ENCODE results near the gene KIFC3.
A peak's percentile ranks its signal among the peaks of the same experiment; 100 is the strongest.
"Not testable (repeated sequence)": the region's sequence is repeated elsewhere in the genome, so short reads cannot be mapped to it uniquely, and the experiment has no call there.

Gene KIFC3

DNA sequence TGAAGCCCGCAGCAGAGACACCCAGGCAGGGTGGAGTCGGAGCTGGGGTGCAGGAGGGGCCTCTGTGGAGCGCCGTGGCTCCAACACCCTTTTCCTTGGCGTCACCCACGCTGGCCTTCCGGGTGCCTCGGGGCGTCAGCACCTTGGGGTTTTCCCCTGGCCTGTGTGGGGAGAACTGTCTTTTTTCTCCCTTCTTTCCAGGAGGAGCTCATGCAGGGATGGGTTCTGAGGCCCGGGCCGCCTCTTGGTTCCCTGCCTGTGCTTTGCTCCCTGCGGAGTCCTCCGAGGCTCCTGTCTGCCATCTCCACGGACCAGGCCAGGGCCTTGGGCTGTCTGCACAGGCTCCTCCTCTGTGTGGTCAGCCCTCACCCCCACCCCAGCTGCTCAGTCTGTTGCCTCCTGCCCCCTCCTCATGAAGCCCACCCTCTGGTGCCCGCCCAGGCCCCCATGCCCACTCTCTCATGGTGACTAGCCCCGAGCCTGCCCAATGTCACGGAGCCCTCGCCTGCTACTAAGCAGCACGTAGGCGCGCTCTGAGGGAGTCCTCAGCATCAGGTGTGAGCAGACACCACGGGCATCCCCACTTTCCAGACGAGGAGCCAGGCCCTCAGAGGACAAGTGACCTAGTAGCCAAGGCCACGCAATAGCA is 61.7 kb downstream of the KIFC3 start:
- no peak for DNase-seq (ENCODE audit: low spot score)

DNA sequence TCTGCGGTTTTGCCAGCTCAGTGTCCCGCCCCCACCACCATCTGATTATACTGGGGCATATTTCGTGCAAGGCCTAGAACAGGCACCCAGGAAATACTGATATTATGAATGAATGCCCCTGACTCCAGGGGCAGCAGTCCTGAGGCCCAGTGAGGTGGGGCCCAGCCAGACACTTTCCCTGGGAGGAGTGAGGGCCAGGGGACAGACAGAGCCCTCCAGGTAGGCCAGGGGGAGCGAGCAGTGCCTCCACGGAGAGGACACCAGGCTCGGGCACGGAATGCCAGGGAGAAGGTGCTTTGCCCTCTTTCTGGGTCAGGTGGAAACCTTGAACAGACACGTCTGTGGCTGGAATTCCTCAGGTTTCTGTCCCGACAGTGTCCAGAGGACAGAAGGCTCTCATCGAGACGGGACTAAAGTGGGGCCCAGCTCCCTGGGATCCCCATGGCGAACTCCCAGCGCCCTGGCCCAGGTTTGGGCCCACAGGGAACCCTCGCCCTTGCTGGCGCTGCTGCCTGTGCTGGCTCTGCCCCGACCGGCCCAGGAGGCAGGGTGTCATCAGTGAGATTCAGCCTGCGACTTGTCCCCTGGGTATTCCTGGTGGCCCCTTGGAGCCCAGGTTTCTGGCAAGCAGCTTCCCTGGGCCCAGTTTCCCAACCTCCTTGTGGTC is 62.4 kb downstream of the KIFC3 start:
- DNase-seq (ENCODE audit: low spot score): no peak

DNA sequence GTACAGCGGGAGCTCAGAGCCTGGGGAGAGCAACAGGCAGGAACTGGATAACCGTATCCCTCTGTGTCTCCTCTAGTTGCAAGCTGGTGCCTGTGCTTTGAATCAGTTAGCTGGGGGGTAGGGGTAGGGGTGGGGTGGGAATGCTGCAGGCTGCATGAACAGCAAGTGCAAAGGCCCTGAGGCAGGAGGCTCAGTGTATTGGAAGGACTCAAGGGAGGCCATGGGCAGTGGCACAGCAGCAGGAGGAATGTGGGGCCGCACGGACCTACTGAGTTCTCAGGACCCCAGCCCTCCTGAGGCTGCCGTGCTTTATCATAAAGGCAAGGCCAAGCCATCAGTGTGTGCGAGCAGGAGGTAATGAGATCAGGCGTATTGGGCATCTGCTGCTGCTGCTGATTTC is 63.4 kb downstream of the KIFC3 start:
- DNase-seq (ENCODE audit: low spot score): no peak

DNA sequence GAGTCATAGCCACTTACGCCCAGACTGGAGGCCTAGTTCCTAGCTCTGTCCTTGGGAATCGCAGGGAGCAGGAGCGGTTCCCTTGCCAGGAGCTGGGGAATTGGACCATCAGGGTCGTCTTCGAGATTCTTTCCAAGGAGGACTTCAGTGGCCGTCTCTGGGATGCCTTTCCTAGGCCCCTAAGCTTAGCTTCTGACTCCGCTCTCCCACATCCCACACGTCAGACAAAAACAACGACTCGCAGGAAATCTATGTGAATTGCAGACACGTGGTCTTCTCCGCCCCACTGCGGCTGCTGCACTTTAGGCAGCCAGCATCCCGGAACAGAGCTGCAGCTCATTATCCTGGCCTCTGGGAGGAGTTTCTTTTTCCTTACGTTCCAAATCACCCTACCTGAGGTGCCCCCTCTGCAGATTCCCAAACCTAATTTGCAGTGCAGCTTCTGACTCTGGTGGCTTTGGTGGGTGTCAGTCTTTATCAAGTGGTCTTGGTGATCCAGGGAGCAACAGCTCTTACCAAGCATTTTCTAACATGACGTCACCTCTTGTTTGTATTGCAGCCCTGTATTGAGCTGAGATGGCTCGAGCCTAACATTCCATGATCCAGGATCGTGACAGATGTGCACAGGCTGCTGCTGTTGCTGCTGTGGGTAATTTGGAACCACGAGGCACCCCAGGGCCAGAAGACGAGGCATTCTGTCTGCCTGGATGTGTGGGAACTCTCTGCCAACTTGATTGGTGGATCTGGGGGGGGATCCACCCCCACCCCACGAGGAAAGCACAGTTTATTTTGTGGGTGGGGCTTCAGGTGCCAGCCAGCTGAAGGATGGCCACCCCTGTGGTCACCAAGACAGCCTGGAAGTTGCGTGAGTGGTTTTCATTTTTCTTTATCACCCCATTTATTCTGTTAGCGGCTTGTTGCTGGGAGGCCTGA is 65.6 kb downstream of the KIFC3 start:
- DNase-seq (ENCODE audit: low spot score): peak; percentile 47

DNA sequence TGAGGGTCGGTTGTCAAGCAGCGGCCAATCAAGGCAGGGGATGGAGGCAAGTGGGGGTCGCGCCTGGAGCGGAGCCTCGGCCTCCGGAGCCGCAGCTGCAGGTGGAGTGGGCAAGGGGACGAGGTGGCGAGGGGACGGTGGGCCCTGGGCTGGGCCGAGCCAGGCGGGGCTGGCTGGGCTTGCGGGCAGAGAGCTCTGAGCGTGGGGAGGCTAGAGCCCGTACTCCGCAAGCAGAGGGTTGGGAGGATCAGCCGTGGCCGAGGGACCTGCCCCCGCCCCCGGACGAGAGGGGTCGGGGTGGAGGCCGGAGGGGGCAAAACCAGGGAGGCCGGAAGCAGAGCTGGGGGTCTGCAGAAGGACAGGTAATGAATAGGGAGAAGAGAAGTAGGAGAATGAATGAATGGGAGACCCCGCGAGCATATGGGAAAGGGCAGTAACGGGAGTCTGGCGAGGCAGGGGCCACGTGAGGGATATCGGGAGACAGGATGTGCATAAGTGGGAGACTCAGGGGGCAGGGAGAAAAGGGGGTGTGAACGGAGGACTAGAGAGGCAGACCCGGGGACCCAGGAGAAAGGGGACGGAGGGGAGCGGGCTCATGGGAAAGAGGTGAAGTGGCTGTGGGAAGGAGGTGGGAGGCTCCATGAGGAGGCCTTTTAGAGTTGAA is 66.4 kb downstream of the KIFC3 start, which contains the start of gene KATNB1:
TSS of gene KATNB1 (plus strand) at position 16 of the 664 bp plus-strand sequence. CDS start 1,474 bp downstream, outside the sequence.
- DNase-seq (ENCODE audit: low spot score): peak; percentile 39

DNA sequence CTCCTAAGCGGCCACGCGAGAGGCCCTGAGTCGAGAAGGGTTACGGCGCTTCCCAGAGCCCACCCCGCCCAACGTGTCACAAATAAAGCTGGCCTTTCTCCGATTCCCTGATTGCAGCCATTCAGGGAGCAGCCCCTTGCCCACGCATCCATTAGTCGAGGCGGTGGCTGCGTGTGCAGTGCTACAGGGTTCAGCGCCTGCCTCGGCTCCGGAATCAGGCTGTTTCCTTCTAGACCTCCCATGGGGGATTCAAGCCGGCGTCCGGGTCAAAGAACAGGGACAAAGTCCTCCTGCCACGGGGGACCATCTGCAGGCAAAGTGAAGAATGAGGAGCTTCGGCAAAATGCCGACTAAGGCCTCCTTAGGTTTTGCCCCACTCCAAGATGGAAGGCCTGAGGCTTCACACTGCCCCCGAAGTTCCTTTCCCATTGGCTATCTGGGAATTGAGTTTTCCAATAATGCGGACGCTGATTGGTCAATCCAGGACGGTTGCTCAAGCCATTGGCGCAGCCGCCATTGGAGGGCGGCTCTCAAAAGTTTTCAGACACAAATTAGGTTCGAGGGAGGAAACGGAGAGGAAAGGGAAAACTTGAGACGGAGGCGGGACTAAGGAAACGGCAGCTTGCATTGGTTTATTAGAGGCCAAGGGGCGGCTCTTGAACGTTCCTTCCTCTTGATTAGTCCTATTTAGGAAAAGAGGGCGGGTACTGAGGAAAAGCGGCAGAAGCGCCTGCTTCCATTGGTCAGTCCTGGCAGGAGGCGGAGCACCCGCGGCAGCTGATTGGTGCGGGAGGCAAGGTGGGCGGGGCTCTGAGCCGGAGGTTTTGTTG is 67.2 kb downstream of the KIFC3 start:
- peak; percentile 100 for DNase-seq (ENCODE audit: low spot score)

DNA sequence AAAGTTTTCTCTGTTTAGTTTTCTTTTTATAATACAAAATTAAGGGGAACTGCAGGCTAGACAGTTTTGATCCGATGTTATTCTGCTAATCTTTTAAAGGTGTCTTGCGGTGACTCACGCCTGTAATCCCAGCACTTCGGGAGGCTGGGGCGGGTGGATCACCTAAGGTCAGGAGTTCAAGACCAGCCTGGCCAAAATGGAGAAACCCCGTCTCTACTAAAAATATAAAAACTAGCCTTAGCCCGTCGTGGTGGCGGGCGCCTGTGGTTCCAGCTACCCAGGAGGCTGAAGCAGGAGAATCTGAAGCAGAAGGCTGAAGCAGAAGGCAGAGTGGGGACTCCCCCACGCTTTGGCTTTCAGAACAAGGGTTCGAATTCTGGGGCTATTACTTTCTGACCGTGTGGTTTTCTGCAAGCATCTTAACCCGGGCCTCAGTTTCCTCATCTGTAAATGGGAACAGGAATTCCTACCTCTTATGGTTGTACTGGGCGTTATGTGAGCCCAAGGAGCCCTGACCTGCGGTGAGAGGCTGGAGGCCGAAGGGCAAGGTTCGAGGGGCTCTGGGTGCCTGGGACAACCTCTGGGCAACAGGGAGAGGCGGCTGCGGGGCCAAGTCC is 67.9 kb downstream of the KIFC3 start:
- DNase-seq (ENCODE audit: low spot score): no peak

DNA sequence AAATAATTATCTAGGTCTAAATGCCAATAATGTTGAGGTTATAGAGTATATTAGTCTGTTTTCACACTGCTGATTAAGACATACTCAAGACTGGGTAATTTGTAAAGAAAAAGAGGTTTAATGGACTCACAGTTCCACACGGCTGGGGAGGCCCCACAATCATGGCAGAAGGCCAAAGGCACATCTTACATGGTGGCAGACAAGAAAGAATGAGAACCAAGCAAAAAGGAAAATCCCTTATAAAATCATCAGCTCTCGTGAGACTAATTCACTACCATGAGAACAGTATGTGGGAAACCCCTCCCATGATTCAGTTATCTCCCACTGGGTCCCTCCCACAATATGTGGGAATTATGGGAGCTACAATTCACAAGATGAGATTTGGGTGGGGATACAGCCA is 69.6 kb downstream of the KIFC3 start:
- no peak for DNase-seq (ENCODE audit: low spot score)

DNA sequence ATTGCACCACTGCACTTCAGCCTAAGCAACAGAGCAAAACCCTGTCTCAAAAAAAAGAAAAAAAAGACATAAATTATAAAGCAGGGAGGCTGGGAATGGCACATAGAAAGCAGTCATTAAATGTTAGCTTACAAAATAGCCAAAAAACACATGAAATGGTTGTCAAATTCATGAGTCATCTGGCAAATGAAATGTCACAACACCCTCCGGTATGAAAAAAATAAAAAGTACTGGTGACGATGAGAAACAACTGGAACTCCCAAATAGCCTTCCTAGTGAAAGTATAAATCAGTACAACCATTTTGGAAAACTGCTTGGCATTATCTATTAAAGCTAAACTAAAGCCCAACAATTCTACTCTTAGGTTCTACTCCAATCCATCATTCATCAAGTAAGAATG is 70.3 kb downstream of the KIFC3 start:
- DNase-seq (ENCODE audit: low spot score): no peak

DNA sequence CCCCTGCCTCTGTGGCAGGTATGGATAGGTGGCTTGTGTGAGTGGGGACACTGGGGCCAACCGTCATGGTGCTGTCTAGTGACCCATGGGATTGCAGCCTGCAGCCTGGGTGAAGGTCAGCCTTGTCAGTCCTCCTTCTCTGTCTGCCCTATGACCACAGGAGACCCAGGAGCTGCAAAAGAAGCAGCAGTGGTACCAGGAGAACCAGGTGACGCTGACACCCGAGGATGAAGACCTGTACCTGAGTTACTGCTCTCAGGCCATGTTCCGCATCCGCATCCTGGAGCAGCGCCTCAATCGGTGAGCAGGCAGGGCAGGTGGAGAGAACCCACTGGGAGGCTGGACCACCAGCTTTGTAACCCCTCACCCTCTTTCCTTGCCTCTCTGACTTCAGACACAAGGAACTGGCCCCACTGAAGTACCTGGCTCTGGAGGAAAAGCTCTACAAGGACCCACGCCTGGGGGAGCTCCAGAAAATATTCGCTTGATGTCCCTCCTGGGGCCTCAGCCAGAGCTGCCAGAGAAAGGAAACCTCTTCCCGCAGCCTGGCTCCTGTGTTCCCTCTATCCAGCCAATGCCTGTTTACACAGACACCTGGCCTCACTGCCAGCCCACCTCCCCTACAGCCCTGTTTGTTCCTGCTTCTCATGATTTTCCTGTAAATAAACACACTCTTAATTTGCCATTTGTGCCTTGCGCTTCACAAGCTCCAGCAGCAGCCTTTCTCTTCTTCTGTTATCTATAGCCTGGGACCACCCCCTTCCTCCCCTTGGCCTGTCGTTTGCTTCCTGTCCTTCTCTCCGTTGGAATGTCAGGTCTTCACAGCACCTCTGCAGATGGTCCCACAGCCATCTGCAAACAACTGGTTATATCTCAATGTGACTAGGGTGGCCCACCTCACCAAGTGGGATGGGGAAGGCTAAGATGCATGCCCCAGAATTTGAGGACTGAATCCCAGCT is 71.2 kb downstream of the KIFC3 start:
- no peak for DNase-seq (ENCODE audit: low spot score)

DNA sequence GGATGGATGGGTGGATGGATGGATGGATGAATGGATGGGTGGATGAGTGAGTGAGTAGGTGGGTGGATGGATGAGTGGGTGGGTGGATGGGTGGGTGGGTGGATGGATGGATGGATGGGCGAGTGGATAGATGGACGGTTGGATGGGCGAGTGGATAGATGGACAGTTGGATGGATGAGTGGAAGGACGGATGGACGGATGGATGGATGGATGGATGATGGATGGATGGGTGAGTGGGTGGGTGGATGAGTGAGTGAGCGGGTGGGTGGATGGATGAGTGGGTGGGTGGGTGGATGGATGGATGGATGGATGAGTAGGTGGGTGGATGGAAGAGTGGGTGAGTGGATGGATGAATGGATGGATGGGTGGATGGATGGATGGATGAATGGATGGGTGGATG is 72.4 kb downstream of the KIFC3 start:
- not testable (repeated sequence) for DNase-seq (ENCODE audit: low spot score)

DNA sequence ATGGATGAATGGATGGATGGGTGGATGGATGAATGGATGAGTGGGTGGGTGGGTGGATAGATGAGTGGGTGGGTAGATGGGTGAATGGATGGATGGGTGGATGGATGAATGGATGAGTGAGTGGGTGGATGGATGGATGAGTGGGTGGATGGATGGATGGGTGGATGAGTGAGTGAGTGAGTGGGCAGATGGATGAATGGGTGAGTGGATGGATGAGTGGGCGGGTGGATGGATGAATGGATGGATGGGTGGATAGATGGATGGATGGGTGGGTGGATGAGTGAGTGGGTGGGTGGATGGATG is 73.2 kb downstream of the KIFC3 start:
- no peak for DNase-seq (ENCODE audit: low spot score)

DNA sequence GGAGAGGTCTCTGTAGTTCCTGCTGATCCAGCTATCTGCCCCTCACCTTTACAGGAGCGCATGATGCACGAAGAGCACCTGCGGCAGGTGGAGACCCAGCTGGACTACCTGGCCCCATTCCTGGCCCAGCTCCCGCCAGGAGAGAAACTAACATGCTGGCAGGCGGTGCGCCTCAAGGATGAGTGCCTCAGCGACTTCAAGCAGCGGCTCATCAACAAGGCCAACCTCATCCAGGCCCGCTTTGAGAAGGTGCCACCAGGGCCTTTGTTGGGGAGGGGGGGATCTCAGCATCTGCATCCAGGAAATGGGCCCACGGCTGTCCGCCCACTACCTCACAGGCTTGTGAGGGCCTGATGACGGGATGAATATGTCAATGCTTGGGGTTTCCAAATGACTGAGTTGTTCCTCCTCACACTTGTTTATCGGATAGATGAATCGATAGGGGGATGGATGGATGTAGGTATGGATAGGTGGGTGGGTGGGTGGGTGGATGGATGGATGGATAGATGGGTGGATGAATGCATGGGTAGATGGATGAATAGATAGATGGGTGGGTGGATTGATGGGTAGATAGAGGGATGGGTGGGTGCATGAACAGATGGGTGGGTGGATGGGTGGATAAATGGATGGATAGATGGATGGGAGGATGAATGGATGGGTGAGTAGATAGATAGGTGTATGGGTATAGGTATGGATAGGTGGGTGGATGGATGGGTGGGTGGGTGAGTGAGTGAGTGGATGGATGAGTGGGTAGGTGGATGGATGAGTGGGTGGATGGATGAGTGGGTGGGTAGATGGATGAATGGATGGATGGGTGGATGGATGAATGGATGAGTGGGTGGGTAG is 73.7 kb downstream of the KIFC3 start:
- no peak for DNase-seq (ENCODE audit: low spot score)

DNA sequence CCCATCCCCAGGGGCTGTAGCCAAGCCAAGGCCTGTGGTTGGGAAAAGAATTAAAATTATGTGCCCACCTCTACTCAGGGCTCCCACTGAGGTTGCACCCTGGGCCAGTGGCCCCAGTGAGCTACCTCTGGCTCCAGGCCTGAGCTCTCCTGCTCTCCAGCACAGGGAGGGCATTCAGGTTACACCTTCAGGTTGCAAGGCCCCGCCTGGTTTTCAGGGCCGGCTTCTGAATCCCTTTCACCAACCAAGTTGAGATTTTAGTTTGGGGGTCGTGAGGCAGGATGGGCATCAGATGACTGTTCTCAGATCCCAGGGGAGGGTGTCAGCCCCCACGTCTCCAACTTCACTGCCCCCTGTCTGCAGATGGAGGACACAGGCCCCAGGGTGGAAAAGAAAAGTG is 74.7 kb downstream of the KIFC3 start:
- DNase-seq (ENCODE audit: low spot score): no peak

DNA sequence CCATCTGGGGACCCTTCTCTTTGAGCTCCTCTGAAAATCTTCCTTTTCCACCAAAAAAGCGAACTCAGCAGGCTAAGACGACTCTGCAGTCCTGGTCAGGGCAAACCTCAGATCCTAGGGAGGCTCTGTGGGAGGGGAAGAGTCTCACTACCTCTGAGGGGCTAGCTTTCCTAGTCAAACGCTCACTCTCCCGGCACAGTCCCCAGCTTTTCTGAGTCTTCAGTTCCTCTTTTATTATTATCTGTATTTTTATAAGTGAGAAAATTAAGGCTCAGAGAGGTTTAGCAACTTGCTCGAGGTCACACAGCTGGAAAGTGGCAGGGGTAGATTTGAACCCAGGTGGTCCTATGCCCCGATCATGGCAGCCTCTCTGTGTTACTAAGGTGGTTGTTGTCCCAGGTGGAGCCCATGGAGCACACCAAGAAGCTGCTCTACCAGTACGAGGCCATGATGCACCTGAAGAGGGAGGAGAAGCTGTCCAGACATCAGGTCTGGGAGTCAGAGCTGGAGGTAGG is 75.8 kb downstream of the KIFC3 start:
- no peak for DNase-seq (ENCODE audit: low spot score)

DNA sequence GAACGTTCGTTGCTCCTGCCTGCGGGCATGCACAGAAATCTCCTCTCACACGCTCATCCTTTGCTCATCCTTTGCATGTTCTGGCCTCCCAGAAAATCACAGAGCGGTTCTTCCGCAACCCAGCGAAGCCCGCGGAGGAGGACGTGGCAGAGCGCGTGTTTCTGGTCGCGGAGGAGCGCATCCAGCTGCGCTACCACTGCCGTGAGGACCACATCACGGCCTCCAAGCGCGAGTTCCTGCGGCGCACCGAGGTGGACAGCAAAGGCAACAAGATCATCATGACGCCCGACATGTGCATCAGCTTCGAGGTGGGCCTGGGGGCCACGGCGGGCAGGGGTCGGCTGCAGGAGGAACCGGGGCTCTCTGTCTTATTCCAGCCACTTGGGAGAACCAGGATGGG is 76.3 kb downstream of the KIFC3 start:
- DNase-seq (ENCODE audit: low spot score): no peak

DNA sequence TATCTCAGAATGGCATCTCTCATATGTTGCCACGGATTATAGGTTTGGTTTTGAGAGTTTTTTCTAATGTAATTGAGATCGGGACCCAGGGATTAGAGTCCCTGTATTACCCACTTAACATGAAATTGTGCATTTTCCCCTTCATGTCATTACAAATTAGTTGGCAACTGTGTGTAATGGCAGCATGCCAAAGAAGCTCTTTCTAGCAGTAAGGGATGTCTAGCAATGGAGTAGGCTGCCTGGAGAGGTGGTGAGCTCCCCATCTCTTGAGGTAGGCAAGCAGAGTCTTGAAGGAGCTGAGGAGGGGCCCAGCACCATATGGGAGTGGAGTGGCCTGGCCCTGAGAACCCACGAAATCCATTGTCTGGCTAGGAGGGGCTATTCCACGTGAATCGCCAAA is 76.7 kb downstream of the KIFC3 start:
- no peak for DNase-seq (ENCODE audit: low spot score)

DNA sequence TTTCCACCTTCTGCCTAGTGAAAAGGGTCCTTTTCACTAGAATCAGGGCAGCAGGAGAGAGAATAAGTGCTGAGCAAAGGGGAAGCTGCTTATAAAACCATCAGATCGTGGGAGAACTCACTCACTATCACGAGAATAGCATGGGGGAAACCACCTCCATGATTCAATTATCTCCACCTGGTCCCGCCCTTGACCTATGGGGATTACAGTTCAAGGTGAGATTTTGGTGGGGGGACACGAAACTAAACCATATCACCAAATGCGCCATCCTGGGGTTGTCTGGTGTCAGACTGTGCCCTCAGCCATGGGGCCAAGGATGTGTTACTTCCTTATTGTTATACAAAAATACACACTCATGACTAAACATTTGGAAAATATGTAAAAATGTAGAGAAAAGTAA is 77.1 kb downstream of the KIFC3 start:
- no peak for DNase-seq (ENCODE audit: low spot score)
